ENCODE data around the gene P2RY8. TPM values are rescaled to one million over a fixed set of nuclear protein-coding genes. Genes with fewer than 3 reads are reported as not detected.
A peak's percentile ranks its signal among the peaks of the same experiment; 100 is the strongest.

P2RY8 gene
- total RNA-seq (2022) (not detected in 2 replicates), Bru-seq, nascent RNA (percentile 2 among the genes with signal in this experiment), BruChase-seq, experiment 1, labeled RNA remaining after a 2-hour chase (percentile 3 among the genes with signal in this experiment), BruChase-seq, experiment 2, labeled RNA remaining after a 6-hour chase (percentile 1 among the genes with signal in this experiment)
- long read RNA-seq: 0 reads

GRCh38 chrX:1537031-1537715 is at the start of gene P2RY8:
TSS of gene P2RY8 (minus strand) at chrX:1537185. CDS start at chrX:1466558, 70,627 bp downstream.
- H3K9me3 Mint-ChIP-seq (ENCODE audit: unreplicated experiment): no peaks in the 10 kb centered on the region
- intact Hi-C loops (cut with micrococcal nuclease; ENCODE audit: unreplicated experiment): no loop called here

GRCh38 chrX:1584237-1585011 is 47.4 kb upstream of the P2RY8 start:
- Mint-ChIP-seq H3K27me3 (ENCODE audit: insufficient read depth, unreplicated experiment) (no peaks in the 10 kb centered on the region), H3K36me3 (ENCODE audit: insufficient read depth, unreplicated experiment) (no peaks in the 10 kb centered on the region), H3K27ac (ENCODE audit: unreplicated experiment) (no peak overlapping the region), H3K9me3 (ENCODE audit: unreplicated experiment) (no peaks in the 10 kb centered on the region), H3K4me1 (ENCODE audit: low read depth, unreplicated experiment) (no peaks in the 10 kb centered on the region), H3K4me3 (ENCODE audit: unreplicated experiment) (no peak overlapping the region)
- intact Hi-C loops (cut with micrococcal nuclease; ENCODE audit: unreplicated experiment): no loop called here
- ChIA-PET POLR2A (no interaction called here), CTCF (no interaction called here)
- no peak for DNase-seq
- H3K4me1 ChIP-seq: no peaks in the 10 kb centered on the region
- no peak overlapping the region for H3K4me3 ChIP-seq (ENCODE audit: low read depth, low read length)
- no peak for TF ChIP-seq CTCF (IDR thresholded peaks at IDR 0.05; ENCODE audit: insufficient read depth in 1 of 2, low read depth in 1 of 2, low read length in 1 of 2, severe bottlenecking in 1 of 2, unreplicated experiment in 1 of 2)
- no peaks in the 10 kb centered on the region for H3K27me3 ChIP-seq (replicated peaks; ENCODE audit: control insufficient read depth, insufficient read depth, low read length)
- BruUV-seq (replicated peaks): no TSS peak
- H3K9me3 ChIP-seq: no peaks in the 10 kb centered on the region
- H3K36me3 ChIP-seq (ENCODE audit: control insufficient read depth, insufficient read depth, low read length): no peaks in the 10 kb centered on the region

More at GRCh38 chrX:1537031-1537715, at the start of gene P2RY8:
- Mint-ChIP-seq H3K27me3 (ENCODE audit: insufficient read depth, unreplicated experiment) (no peaks in the 10 kb centered on the region), H3K4me3 (ENCODE audit: unreplicated experiment) (peak within 1 kb of the TSS; percentile 58), H3K4me1 (ENCODE audit: low read depth, unreplicated experiment) (no peaks in the 10 kb centered on the region), H3K36me3 (ENCODE audit: insufficient read depth, unreplicated experiment) (no peaks in the 10 kb centered on the region), H3K27ac (ENCODE audit: unreplicated experiment) (no peak within 1 kb of the TSS)
- BruUV-seq (replicated peaks): no TSS peak
- Histone ChIP-seq H3K36me3 (ENCODE audit: control insufficient read depth, insufficient read depth, low read length) (no peaks in the 10 kb centered on the region), H3K9me3 (no peaks in the 10 kb centered on the region), H3K4me1 (no peaks in the 10 kb centered on the region), H3K4me3 (ENCODE audit: low read depth, low read length) (peak within 1 kb of the TSS; percentile 16), H3K27me3 (replicated peaks; ENCODE audit: control insufficient read depth, insufficient read depth, low read length) (no peaks in the 10 kb centered on the region)
- ChIA-PET CTCF (no interaction called here), POLR2A (no interaction called here)
- no peak for TF ChIP-seq CTCF (IDR thresholded peaks at IDR 0.05; ENCODE audit: insufficient read depth in 1 of 2, low read depth in 1 of 2, low read length in 1 of 2, severe bottlenecking in 1 of 2, unreplicated experiment in 1 of 2)
- DNase-seq: no peak

GRCh38 chrX:1582686-1583437 is 45.9 kb upstream of the P2RY8 start:
- BruUV-seq (replicated peaks): no TSS peak
- Mint-ChIP-seq H3K4me1 (ENCODE audit: low read depth, unreplicated experiment) (no peaks in the 10 kb centered on the region), H3K4me3 (ENCODE audit: unreplicated experiment) (peak overlapping the region; percentile 72), H3K27ac (ENCODE audit: unreplicated experiment) (no peak overlapping the region), H3K9me3 (ENCODE audit: unreplicated experiment) (no peaks in the 10 kb centered on the region), H3K36me3 (ENCODE audit: insufficient read depth, unreplicated experiment) (no peaks in the 10 kb centered on the region), H3K27me3 (ENCODE audit: insufficient read depth, unreplicated experiment) (no peaks in the 10 kb centered on the region)
- TF ChIP-seq CTCF (IDR thresholded peaks at IDR 0.05; ENCODE audit: insufficient read depth in 1 of 2, low read depth in 1 of 2, low read length in 1 of 2, severe bottlenecking in 1 of 2, unreplicated experiment in 1 of 2): no peak
- no peak for DNase-seq
- Histone ChIP-seq H3K9me3 (no peaks in the 10 kb centered on the region), H3K4me3 (ENCODE audit: low read depth, low read length) (no peak overlapping the region), H3K36me3 (ENCODE audit: control insufficient read depth, insufficient read depth, low read length) (no peaks in the 10 kb centered on the region), H3K27me3 (replicated peaks; ENCODE audit: control insufficient read depth, insufficient read depth, low read length) (no peaks in the 10 kb centered on the region), H3K4me1 (no peaks in the 10 kb centered on the region)
- intact Hi-C loops (cut with micrococcal nuclease; ENCODE audit: unreplicated experiment): loop anchor here (1.0 kb wide), 1 partner anchor 129 kb away; no protein-coding TSS in a partner anchor
- ChIA-PET POLR2A (no interaction called here), CTCF (no interaction called here)
